ENCODE data around the gene ZNF565.

ZNF565 gene

DNA sequence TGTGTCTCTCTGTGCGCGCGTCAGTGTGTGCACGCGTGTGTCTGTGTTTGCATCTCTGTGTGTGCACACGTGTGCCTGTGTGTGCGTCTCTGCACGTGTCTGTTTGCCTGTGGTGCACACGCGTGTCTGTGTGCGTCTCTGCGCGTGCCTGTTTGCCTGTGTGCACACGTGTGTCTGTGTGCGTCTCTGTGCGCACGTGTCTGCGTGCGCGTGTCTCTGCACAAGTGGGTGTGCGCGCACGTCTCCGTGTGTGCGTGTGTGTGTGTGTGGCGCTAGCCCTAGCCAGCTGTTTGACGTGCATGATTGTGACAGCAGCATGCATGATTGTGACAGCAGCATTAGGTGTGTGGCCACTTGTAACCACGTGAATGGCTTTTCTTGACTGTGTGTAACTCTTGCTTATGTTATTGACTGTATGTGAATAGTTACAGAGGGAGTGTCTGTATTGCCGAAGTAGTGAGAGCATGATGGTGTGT, 31.6 kb upstream of the ZNF565 start:
- DNase-seq (ENCODE audit: low read depth in 1 of 2, low spot score in 1 of 2) = no peak
- Histone ChIP-seq H3K4me3 (replicated peaks; ENCODE audit: insufficient read depth, low read length) (no peak overlapping the region), H3K27me3 (ENCODE audit: insufficient read depth, poor library complexity, severe bottlenecking) (no peaks in the 10 kb centered on the region), H3K27ac (replicated peaks) (no peak overlapping the region)
- TF ChIP-seq GABPA (IDR thresholded peaks at IDR 0.05; ENCODE audit: low read depth) (no peak), POLR2AphosphoS5 (IDR thresholded peaks at IDR 0.05; ENCODE audit: low read depth) (no peak), SPI1 (IDR thresholded peaks at IDR 0.05; ENCODE audit: borderline replicate concordance, low read depth) (no peak)
- TF ChIP-seq, protein P1, sequence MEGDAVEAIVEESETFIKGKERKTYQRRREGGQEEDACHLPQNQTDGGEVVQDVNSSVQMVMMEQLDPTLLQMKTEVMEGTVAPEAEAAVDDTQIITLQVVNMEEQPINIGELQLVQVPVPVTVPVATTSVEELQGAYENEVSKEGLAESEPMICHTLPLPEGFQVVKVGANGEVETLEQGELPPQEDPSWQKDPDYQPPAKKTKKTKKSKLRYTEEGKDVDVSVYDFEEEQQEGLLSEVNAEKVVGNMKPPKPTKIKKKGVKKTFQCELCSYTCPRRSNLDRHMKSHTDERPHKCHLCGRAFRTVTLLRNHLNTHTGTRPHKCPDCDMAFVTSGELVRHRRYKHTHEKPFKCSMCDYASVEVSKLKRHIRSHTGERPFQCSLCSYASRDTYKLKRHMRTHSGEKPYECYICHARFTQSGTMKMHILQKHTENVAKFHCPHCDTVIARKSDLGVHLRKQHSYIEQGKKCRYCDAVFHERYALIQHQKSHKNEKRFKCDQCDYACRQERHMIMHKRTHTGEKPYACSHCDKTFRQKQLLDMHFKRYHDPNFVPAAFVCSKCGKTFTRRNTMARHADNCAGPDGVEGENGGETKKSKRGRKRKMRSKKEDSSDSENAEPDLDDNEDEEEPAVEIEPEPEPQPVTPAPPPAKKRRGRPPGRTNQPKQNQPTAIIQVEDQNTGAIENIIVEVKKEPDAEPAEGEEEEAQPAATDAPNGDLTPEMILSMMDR (IDR thresholded peaks at IDR 0.05; ENCODE audit: insufficient read depth, low read length) = no peak

DNA sequence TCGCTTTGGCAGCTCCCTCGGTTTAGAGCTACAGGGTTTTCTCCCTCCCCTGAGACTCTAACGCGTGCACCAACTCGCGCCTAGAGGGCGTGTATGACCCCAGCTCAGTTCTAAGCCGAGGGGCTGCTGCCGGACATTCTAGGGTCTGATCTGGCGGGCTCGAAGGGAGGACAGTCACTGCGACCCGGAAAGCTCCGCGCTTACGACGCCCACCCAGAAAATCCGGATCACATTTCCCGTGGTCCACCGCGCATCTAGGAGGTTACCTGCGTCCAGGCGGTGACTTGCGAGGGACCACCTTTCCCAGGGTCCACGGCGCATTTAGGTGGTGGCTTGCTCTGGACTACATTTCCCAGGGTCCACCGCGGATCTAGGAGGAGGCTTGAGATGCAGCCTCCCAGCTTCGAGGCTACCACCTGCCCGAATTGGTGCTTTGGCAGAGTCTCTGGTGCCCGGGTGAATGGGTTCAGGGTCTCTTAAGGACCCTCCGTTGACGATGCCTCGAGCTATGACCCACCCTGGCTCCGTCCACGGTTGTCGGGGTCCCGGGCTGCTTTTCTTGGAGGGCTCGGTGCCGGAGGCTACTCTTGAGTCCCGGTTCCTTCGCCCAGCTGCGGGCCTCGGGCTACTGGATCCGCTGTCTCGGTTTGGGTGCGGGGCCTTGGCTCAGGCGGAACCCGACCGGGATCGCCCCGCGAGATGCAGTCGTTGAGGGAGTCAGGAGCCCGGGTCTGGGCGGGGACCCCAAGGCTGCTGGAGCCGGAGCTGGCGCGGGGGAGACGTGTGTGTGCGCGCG, 30.9 kb upstream of the ZNF565 start:
- no peak for DNase-seq (ENCODE audit: low read depth in 1 of 2, low spot score in 1 of 2)
- TF ChIP-seq POLR2AphosphoS5 (IDR thresholded peaks at IDR 0.05; ENCODE audit: low read depth) (no peak), SPI1 (IDR thresholded peaks at IDR 0.05; ENCODE audit: borderline replicate concordance, low read depth) (no peak), GABPA (IDR thresholded peaks at IDR 0.05; ENCODE audit: low read depth) (no peak)
- TF ChIP-seq, protein P2, sequence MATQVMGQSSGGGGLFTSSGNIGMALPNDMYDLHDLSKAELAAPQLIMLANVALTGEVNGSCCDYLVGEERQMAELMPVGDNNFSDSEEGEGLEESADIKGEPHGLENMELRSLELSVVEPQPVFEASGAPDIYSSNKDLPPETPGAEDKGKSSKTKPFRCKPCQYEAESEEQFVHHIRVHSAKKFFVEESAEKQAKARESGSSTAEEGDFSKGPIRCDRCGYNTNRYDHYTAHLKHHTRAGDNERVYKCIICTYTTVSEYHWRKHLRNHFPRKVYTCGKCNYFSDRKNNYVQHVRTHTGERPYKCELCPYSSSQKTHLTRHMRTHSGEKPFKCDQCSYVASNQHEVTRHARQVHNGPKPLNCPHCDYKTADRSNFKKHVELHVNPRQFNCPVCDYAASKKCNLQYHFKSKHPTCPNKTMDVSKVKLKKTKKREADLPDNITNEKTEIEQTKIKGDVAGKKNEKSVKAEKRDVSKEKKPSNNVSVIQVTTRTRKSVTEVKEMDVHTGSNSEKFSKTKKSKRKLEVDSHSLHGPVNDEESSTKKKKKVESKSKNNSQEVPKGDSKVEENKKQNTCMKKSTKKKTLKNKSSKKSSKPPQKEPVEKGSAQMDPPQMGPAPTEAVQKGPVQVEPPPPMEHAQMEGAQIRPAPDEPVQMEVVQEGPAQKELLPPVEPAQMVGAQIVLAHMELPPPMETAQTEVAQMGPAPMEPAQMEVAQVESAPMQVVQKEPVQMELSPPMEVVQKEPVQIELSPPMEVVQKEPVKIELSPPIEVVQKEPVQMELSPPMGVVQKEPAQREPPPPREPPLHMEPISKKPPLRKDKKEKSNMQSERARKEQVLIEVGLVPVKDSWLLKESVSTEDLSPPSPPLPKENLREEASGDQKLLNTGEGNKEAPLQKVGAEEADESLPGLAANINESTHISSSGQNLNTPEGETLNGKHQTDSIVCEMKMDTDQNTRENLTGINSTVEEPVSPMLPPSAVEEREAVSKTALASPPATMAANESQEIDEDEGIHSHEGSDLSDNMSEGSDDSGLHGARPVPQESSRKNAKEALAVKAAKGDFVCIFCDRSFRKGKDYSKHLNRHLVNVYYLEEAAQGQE (IDR thresholded peaks at IDR 0.05; ENCODE audit: insufficient replicate concordance, low read depth) = no peak
- TF ChIP-seq, protein P1 (IDR thresholded peaks at IDR 0.05; ENCODE audit: insufficient read depth, low read length) = no peak
- Histone ChIP-seq H3K27me3 (ENCODE audit: insufficient read depth, poor library complexity, severe bottlenecking) (no peaks in the 10 kb centered on the region), H3K4me3 (replicated peaks; ENCODE audit: insufficient read depth, low read length) (no peak overlapping the region), H3K27ac (replicated peaks) (no peak overlapping the region)

DNA sequence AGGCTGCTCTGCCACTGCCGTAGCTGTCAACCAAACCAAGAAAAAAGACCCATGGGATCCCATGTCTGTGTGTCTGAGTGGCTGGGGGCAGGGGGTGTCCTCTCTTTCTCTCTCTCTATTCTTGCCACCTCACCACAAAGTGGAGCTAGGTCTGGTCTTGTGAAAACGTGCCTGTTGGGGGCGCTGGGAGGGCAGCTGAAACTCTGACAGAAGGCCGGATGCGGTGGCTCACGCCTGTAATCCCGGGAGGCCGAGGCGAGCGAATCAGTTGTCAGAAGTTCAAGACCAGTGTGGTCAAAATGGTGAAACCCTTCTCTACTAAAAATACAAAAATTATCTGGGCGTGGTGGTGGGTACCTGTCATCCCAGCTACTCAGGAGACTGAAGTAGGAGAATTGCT, 29.6 kb upstream of the ZNF565 start:
- H3K27ac ChIP-seq (replicated peaks) = no peak overlapping the region
- H3K27me3 ChIP-seq (ENCODE audit: insufficient read depth, poor library complexity, severe bottlenecking) = no peaks in the 10 kb centered on the region
- TF ChIP-seq, protein P2 (IDR thresholded peaks at IDR 0.05; ENCODE audit: insufficient replicate concordance, low read depth) = no peak
- TF ChIP-seq POLR2AphosphoS5 (IDR thresholded peaks at IDR 0.05; ENCODE audit: low read depth) = no peak
- TF ChIP-seq, protein P1 (IDR thresholded peaks at IDR 0.05; ENCODE audit: insufficient read depth, low read length) = no peak
- TF ChIP-seq GABPA (IDR thresholded peaks at IDR 0.05; ENCODE audit: low read depth) = no peak
- no peak for TF ChIP-seq SPI1 (IDR thresholded peaks at IDR 0.05; ENCODE audit: borderline replicate concordance, low read depth)
- no peak for DNase-seq (ENCODE audit: low read depth in 1 of 2, low spot score in 1 of 2)
- H3K4me3 ChIP-seq (replicated peaks; ENCODE audit: insufficient read depth, low read length) = no peak overlapping the region
